Jurkat, Clone E6-1 (cell line): ENCODE data around the gene MAPKBP1.
A peak's percentile ranks its signal among the peaks of the same experiment; 100 is the strongest.

Experiments
- DNase-seq: peaks from one replicate; pipeline ENCODE4 v3.0.0-alpha.2; 2011; ENCODE audit warnings: low read depth, low spot score
- H3K4me3 ChIP-seq: 2 replicates; pipeline ENCODE4 v1.5.1; 2011; ENCODE audit warnings: mild to moderate bottlenecking, low read length, control low read depth, moderate library complexity

The MAPKBP1 gene

GRCh38 chr15:41801185-41801584 lies 26.9 kb downstream of the MAPKBP1 start:
- DNase-seq = no peak
- no peak overlapping the region for H3K4me3 ChIP-seq

GRCh38 chr15:41801850-41802455 lies 27.7 kb downstream of the MAPKBP1 start:
- no peak for DNase-seq

GRCh38 chr15:41804361-41804760 lies 30.1 kb downstream of the MAPKBP1 start:
- no peak overlapping the region for H3K4me3 ChIP-seq
- DNase-seq = no peak

More at GRCh38 chr15:41801850-41802455, 27.7 kb downstream of the MAPKBP1 start:
- H3K4me3 ChIP-seq = no peak overlapping the region

- no peak for DNase-seq
- no peak overlapping the region for H3K4me3 ChIP-seq
Observed at GRCh38 chr15:41804916-41805666, 30.8 kb downstream of the MAPKBP1 start.

GRCh38 chr15:41805711-41806110 lies 31.4 kb downstream of the MAPKBP1 start:
- no peak overlapping the region for H3K4me3 ChIP-seq
- DNase-seq = no peak

GRCh38 chr15:41806291-41807181 lies 32.3 kb downstream of the MAPKBP1 start:
- no peak for DNase-seq
- no peak overlapping the region for H3K4me3 ChIP-seq

GRCh38 chr15:41809121-41809520 lies 34.8 kb downstream of the MAPKBP1 start:
- no peak overlapping the region for H3K4me3 ChIP-seq
- DNase-seq = no peak

GRCh38 chr15:41809526-41810220 lies 35.4 kb downstream of the MAPKBP1 start:
- H3K4me3 ChIP-seq = no peak overlapping the region
- no peak for DNase-seq

GRCh38 chr15:41810651-41811431 lies 36.6 kb downstream of the MAPKBP1 start:
- DNase-seq = no peak
- H3K4me3 ChIP-seq = no peak overlapping the region

GRCh38 chr15:41811432-41812195 lies 37.3 kb downstream of the MAPKBP1 start:
- no peak overlapping the region for H3K4me3 ChIP-seq
- peak; percentile 65 for DNase-seq

GRCh38 chr15:41812820-41813375 lies 38.6 kb downstream of the MAPKBP1 start:
- no peak for DNase-seq
- no peak overlapping the region for H3K4me3 ChIP-seq

GRCh38 chr15:41813426-41813825 lies 39.1 kb downstream of the MAPKBP1 start:
- H3K4me3 ChIP-seq = no peak overlapping the region
- DNase-seq = no peak

- DNase-seq = no peak
- H3K4me3 ChIP-seq = no peak overlapping the region
Observed at GRCh38 chr15:41814534-41814933, 40.2 kb downstream of the MAPKBP1 start.

- DNase-seq = no peak
- H3K4me3 ChIP-seq = no peak overlapping the region
Observed at GRCh38 chr15:41816788-41817187, 42.5 kb downstream of the MAPKBP1 start.

GRCh38 chr15:41817327-41817726 lies 43.0 kb downstream of the MAPKBP1 start:
- no peak for DNase-seq
- no peak overlapping the region for H3K4me3 ChIP-seq

- no peak for DNase-seq
- H3K4me3 ChIP-seq = no peak overlapping the region
Observed at GRCh38 chr15:41817781-41818180, 43.5 kb downstream of the MAPKBP1 start.

- DNase-seq = no peak
- no peak overlapping the region for H3K4me3 ChIP-seq
Observed at GRCh38 chr15:41819455-41820050, 45.3 kb downstream of the MAPKBP1 start.
